Raji (cell line): Measurements from ENCODE around the gene PTPN14.

ENCODE experiments used
- POLR2A ChIP-seq: IDR thresholded peaks from 2 replicates; pipeline ENCODE4 v1.6.1; 2011; ENCODE audit warnings: low read depth, low read length, control low read depth; ENCODE audit not compliant: insufficient read depth

PTPN14 gene

DNA sequence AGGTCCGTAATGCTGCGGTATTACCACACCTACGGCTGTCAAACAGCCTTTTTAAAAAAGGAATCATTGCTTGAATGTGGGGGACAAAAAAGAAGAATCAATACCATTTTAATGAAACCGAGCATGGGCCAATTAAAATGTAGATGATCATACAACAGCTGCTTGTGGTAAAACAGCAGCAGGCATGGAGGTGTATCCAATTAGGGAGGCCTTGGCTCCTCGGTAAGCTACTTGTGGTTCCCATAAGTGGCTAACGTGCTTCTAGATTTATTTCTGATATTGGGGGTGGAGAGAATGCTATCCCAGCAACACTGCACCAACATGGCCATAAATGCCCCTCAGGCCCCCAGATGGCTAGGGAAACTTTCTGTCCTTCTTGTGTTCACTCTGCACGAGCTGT is 1.8 kb downstream of the PTPN14 start:
- TF ChIP-seq POLR2A, result no peak

DNA sequence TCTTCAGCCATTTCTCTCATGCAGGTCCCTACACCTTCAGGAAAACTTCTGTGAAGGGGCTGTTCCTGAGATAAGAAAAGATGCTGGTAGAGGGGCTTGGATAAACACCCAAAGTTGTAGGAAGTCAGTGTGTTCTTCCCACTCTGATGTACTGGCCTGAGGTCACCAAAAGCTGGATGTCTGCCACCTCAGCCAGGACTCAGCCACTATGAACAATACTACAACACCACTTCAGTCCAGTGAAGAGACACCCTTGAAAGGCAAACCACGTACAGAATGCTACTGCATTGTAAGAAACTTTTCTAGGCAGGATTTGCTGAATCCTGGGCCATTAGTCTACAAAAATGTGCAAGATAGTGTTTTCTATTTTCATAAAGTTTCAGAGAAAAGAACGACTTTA is 2.4 kb downstream of the PTPN14 start:
- no peak for TF ChIP-seq POLR2A

DNA sequence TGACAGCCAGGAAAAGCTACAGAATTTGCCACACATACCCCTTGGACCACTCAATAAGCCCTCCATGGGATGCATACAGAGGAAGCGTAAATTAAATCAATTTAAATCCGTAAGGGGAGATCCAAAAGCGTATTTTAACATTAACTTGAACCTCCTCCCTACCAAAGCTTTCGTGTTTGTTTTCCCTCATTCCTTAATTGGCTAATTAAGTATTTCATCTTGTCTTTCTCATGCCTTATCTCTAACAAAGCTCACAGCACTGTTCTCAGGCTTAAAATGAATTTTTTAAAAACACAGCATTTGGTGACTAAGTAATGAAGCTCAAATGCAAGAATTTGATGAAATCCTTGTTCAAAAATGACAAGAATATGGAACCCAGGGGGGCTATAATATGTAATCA is 3.1 kb downstream of the PTPN14 start:
- no peak for TF ChIP-seq POLR2A

DNA sequence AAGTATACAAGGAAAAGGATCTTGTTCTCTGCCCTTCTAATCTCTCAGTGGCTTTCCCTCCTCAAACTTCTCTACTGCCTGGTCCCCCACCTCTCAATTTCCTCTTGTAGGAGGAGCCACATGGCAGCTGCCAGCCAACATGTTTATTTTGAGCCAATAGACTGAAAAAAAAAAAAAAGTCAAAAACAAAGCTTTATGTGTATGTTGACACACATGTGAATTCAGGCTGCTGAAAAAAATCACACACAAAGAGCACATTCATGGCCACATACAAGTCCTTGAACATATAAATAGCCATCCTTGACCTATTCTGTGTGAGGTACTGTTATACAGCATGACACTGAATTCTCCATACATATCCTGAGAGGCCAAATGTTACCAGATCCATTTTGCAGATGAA is 3.7 kb downstream of the PTPN14 start:
- TF ChIP-seq POLR2A, result no peak

- TF ChIP-seq POLR2A, result no peak
Measured at GRCh38 chr1:214546886-214547641, 4.3 kb downstream of the PTPN14 start.

GRCh38 chr1:214546084-214546483 is 5.3 kb downstream of the PTPN14 start:
- no peak for TF ChIP-seq POLR2A

DNA sequence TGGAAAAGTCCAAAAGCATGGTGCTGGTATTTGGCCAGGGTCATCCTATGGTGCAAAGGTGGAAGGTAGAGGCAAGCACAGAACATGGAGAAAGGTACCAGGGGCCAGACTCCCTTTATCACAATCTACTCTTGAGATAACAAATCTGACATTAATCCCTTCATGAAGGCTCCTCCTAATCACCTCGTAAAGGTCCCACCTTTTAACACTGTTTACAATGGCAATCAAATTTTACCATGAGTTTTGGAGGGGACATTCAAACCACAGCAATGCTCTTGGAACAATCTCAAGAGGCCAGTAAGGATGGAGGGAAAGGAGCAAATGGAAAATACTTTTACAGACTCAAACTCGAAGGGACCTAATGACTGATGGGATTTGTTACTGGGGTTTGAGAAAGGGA is 6.1 kb downstream of the PTPN14 start:
- no peak for TF ChIP-seq POLR2A

DNA sequence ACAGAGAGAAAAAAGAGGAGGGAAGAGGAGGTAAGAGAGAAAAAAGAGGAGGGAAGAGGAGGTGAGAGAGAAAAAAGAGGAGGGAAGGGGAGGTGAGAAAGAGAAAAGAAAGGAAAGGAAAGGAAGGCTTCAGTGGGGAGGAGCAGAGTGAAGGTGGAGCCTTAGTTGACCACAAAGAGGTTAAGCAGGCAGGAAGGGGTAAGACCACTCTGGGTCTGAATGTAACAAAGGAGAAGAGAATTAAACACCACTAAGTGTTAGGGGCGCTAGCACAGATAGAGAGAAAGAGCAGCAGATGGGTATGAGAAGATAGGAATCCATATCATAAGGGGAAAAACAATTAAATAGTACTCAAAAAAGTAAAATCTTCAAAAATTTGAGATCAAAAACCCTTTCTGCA is 6.6 kb downstream of the PTPN14 start:
- no peak for TF ChIP-seq POLR2A

DNA sequence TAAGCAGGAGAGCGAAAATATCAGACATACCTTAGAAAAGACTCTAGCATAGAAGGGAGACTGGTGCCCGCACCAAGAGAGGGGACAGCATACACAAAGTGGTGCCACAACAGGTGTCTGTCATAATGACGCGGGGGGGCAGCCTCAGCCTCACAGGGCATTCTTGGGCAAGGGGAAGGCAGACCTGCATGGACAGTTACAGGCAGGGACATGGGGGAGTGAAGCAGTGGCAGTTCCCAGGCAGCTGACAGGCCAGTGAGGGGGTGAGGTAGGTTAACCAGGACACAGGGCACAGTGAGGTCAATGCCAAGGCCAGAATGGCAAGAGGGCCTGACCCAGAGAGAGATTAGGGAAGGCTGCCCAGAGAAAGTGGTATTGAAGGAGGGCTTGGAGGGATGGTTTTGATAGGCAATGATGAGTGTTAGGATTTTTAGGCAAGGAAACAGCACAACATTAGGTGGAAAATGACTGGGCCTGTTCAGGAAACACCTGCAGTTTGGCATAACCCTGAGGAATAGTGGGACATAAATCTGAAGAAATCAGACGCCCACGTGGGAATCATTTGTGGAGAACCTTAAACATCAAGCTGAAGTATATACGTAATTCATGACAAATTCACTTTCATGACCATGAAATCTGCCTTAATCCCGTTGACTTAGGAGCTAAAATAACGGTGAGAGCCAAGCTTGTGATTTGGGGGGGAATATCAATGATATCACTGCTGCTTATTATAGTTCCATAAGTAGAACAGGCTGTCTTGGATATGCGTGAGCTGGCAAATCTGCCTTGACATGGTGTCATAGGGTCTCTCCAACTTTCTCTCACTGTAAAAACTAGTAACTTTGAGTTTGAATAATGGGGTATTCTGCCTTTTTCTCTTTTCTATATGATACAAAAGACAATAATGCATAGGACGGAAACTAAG is 8.9 kb downstream of the PTPN14 start:
- no peak for TF ChIP-seq POLR2A

DNA sequence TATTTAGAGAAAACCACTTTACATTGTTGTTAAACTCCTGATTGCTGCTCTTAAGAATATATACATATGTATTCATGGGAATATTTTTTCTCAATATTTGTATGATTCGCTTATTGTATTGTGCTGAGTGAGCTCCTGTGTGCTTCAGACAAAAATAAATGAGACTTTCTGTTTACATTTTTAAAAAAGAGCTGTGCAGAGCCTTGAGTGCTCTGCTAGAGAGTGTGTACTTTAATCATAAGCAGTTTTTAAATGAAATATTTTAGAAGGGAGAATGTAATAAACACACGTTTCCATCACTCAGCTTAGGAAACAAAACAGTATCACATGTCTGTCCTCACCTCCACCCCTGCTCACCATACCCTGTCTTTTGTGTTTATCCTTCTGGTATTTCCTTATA is 9.7 kb downstream of the PTPN14 start:
- TF ChIP-seq POLR2A, result no peak

- TF ChIP-seq POLR2A, result no peak
Measured at GRCh38 chr1:214541206-214541605, 10.2 kb downstream of the PTPN14 start.

GRCh38 chr1:214540324-214540723 is 11.1 kb downstream of the PTPN14 start:
- TF ChIP-seq POLR2A, result no peak

DNA sequence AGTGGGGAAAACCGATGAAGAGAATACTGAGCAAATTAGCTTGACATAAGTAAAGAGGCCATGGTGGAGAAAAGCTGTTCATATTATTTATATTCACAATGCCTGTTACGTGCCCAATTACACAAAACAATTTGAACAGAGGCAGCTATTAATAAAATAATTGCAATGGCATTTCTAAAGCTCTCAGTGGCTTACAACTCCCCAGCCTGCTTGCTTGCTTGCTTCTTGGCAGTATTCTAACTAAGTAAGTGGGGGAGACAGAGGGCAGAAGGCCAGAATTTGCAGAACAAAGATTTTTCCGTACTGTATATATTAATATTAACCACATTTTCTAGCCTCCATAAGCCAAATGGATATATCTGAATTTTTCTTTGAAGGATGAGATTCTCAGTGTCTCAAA is 12.9 kb downstream of the PTPN14 start:
- TF ChIP-seq POLR2A, result no peak

GRCh38 chr1:214537872-214538473 is 13.4 kb downstream of the PTPN14 start:
- TF ChIP-seq POLR2A, result no peak

GRCh38 chr1:214537219-214537618 is 14.2 kb downstream of the PTPN14 start:
- no peak for TF ChIP-seq POLR2A

GRCh38 chr1:214532070-214532469 is 19.3 kb downstream of the PTPN14 start:
- no peak for TF ChIP-seq POLR2A
